Choroid plexus epithelial cell (primary cell): ENCODE results near the gene PLXNC1.

Source experiments
- DNase-seq: peaks from one replicate; pipeline ENCODE4 v3.0.0-alpha.2; 2010; ENCODE audit warnings: low read depth
- H3K4me3 ChIP-seq: 2 replicates; pipeline ENCODE4 v1.5.1; 2011; ENCODE audit warnings: low read depth, mild to moderate bottlenecking, control low read depth, low read length, moderate library complexity
- TF ChIP-seq, protein P1 (sequence below): conservative IDR thresholded peaks from 2 replicates; pipeline ENCODE4 v1.5.1; 2011; ENCODE audit warnings: low read depth, mild to moderate bottlenecking, control low read depth, inconsistent platforms, low read length, moderate library complexity

The PLXNC1 gene

GRCh38 chr12:94297876-94298505 lies 149.6 kb downstream of the PLXNC1 start:
- DNase-seq: no peak
- TF ChIP-seq, protein P1, sequence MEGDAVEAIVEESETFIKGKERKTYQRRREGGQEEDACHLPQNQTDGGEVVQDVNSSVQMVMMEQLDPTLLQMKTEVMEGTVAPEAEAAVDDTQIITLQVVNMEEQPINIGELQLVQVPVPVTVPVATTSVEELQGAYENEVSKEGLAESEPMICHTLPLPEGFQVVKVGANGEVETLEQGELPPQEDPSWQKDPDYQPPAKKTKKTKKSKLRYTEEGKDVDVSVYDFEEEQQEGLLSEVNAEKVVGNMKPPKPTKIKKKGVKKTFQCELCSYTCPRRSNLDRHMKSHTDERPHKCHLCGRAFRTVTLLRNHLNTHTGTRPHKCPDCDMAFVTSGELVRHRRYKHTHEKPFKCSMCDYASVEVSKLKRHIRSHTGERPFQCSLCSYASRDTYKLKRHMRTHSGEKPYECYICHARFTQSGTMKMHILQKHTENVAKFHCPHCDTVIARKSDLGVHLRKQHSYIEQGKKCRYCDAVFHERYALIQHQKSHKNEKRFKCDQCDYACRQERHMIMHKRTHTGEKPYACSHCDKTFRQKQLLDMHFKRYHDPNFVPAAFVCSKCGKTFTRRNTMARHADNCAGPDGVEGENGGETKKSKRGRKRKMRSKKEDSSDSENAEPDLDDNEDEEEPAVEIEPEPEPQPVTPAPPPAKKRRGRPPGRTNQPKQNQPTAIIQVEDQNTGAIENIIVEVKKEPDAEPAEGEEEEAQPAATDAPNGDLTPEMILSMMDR: no peak
- no peak overlapping the region for H3K4me3 ChIP-seq

- TF ChIP-seq, protein P1: no peak
- DNase-seq: no peak
Measured at GRCh38 chr12:94299846-94300245, 151.5 kb downstream of the PLXNC1 start.

GRCh38 chr12:94304012-94304411 lies 155.6 kb downstream of the PLXNC1 start:
- no peak overlapping the region for H3K4me3 ChIP-seq
- TF ChIP-seq, protein P1: no peak
- no peak for DNase-seq

More at GRCh38 chr12:94299846-94300245, 151.5 kb downstream of the PLXNC1 start:
- H3K4me3 ChIP-seq: no peak overlapping the region

DNA sequence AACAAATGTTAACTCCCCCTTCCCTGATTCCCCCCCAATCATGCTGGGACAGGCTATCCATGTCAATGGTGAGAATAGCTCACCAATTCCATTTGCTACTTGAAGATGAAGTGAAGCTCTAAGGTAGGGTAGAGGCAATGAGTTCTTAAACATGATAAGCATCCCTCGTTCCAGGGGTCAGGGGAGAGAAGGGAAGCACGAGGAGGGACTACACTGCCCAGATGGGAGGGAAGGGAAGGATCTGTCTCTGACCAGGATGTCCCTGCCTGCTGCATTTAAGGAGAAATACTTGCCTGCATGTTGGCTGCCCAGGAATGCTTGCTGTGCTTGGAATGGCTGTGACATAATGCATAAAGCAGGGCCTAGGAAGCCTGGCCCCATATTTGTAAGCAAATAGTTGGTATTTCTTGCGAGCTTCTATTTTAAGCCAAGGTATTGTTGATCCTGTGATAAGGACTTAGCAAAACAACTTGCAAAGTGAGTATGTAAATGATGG lies 156.2 kb downstream of the PLXNC1 start:
- peak; percentile 85 for DNase-seq
- no peak overlapping the region for H3K4me3 ChIP-seq
- TF ChIP-seq, protein P1: no peak

- DNase-seq: peak; percentile 91
- TF ChIP-seq, protein P1: no peak
- H3K4me3 ChIP-seq: no peak overlapping the region
Measured at GRCh38 chr12:94305130-94305957, 157.0 kb downstream of the PLXNC1 start.

DNA sequence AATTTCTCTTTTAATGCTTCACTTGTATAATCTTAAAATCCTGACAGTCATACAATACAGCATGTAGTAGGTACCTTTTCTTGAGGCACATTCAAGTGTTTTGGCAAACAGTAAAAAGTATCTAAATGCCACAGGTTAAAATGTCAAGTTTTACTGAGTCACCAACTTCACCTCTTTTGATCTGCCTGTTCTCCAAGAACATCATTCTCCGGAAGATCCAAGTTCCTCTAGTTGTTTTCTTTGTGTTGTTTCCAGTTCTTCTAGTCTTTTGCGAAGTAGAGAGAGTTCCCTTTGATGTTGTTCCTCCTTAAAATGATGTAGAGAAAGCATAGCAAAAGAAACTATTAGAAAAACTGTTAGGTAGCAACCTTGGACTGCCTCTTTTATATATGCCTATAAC lies 160.2 kb downstream of the PLXNC1 start:
- TF ChIP-seq, protein P1: no peak
- H3K4me3 ChIP-seq: no peak overlapping the region
- peak; percentile 71 for DNase-seq
